Duodenal mucosa (tissue), 2 donors: ENCODE data around the gene F7.

Experiments used
- H3K27ac ChIP-seq: one replicate; pipeline ENCODE4 v1.7.0; 2013; ENCODE audit warnings: low read depth, low read length
- H3K27me3 ChIP-seq, 2 donors: one replicate each; pipeline ENCODE4 v1.7.0; 2013; ENCODE audit warnings: low read length in 2 of 2, control low read depth in 1 of 2; ENCODE audit not compliant: insufficient read depth in 2 of 2, control insufficient read depth in 1 of 2
- H3K36me3 ChIP-seq, 2 donors: one replicate each; pipeline ENCODE4 v1.7.0; 2013; ENCODE audit warnings: low read length in 2 of 2, control low read depth in 1 of 2; ENCODE audit not compliant: insufficient read depth in 2 of 2, control insufficient read depth in 1 of 2
- H3K4me1 ChIP-seq, 2 donors: one replicate each; pipeline ENCODE4 v1.7.0; 2013; ENCODE audit warnings: low read length in 2 of 2, control low read depth in 1 of 2; ENCODE audit not compliant: insufficient read depth in 2 of 2, control insufficient read depth in 1 of 2
- H3K4me3 ChIP-seq, 2 donors: one replicate each; pipeline ENCODE4 v1.7.0; 2013; ENCODE audit warnings: low read length in 2 of 2, low read depth in 1 of 2
- H3K9ac ChIP-seq, 2 donors: one replicate each; pipeline ENCODE4 v1.7.0; 2013; ENCODE audit warnings: low read length in 2 of 2, low read depth in 1 of 2
- H3K9me3 ChIP-seq, 2 donors: one replicate each; pipeline ENCODE4 v1.7.0; 2013; ENCODE audit warnings: low read length in 2 of 2, control low read depth in 1 of 2; ENCODE audit not compliant: control insufficient read depth in 1 of 2

The F7 gene

GRCh38 chr13:113062691-113063090 lies 42.9 kb upstream of the F7 start:
- H3K4me1 ChIP-seq: no peaks in the 10 kb centered on the region
- no peak overlapping the region for H3K27ac ChIP-seq
- peaks cover 0 to 5% of the 10 kb centered on the region in 2 donors for H3K36me3 ChIP-seq
- no peak overlapping the region for H3K4me3 ChIP-seq
- no peak overlapping the region for H3K9ac ChIP-seq
- no peaks in the 10 kb centered on the region for H3K27me3 ChIP-seq
- peaks cover 0 to 4% of the 10 kb centered on the region in 2 donors for H3K9me3 ChIP-seq

GRCh38 chr13:113063091-113063491 lies 42.5 kb upstream of the F7 start:
- Histone ChIP-seq H3K36me3 (peaks cover 0 to 5% of the 10 kb centered on the region in 2 donors), H3K27ac (no peak overlapping the region), H3K27me3 (no peaks in the 10 kb centered on the region), H3K4me3 (no peak overlapping the region), H3K9ac (no peak overlapping the region), H3K4me1 (no peaks in the 10 kb centered on the region), H3K9me3 (peaks cover 0 to 2% of the 10 kb centered on the region in 2 donors)

DNA sequence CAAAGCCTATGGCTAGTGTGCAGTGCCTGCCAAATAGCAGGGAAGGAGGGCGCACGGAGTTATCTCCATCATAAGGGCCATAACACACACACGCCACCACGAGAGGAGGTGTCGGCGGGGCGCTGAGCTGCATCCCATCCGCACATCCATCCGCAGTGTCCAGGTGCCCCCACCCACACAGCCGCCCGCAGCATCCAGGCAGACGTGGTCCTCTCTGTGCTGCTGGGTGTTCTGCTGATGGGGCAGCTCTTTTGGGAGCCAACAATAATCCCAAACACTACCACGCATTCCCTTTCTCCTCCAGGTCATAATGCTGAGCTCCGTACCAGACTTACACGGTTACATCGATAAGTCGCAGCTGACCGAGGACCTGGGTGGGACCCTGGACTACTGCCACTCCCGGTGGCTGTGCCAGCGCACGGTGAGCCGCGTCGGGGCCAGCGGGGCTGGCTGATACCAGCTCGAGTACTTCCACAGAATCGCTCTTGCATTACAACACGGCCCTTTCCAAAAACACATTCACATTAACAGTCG lies 41.5 kb upstream of the F7 start:
- peaks cover 0 to 5% of the 10 kb centered on the region in 2 donors for H3K36me3 ChIP-seq
- H3K27ac ChIP-seq: no peak overlapping the region
- H3K4me3 ChIP-seq: no peak overlapping the region
- no peaks in the 10 kb centered on the region for H3K9me3 ChIP-seq
- no peak overlapping the region for H3K9ac ChIP-seq
- H3K4me1 ChIP-seq: no peaks in the 10 kb centered on the region
- H3K27me3 ChIP-seq: no peaks in the 10 kb centered on the region

DNA sequence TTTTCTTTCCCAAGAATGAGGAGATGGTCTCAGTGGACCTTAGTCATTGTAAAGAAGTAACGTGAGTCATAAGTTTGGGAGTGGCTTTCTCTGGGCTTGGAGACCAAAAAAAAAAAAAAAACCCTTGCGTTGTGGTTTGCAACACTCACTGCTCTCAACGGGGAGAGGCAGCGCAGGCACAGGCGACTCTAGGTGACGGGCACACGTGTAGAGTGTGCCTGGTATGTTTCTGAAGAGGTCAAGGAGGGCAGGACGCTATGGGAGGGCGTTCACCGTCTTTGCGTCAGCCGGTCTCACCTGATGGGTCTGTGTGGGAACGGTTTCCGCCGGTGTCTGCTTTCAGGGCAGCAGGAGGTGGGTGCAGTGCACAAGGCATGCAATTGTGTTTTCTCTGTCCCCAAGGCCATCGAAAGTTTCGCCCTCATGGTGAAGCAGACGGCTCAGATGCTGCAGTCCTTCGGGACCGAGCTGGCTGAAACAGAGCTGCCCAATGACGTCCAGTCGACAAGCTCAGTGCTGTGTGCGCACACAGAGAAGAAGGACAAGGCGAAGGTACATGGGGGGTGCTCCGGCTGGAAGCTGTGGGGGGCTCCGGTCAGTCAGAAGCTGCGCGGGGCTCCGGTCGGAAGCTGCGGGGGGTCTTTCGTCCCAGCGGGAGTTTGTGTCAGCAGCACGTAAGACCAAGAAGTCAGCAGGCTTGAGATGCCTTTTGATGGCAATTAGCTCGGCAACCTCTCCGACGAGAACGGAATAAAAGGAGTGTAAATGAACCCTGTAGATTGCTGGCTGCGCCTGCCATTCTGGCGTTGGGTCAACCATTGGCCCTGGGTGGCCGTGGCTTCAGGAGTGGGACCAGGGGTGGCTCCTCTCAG lies 40.8 kb upstream of the F7 start:
- Histone ChIP-seq H3K27ac (no peak overlapping the region), H3K36me3 (peaks cover 0 to 5% of the 10 kb centered on the region in 2 donors), H3K27me3 (no peaks in the 10 kb centered on the region), H3K9ac (no peak overlapping the region), H3K4me3 (no peak overlapping the region), H3K9me3 (no peaks in the 10 kb centered on the region), H3K4me1 (no peaks in the 10 kb centered on the region)

DNA sequence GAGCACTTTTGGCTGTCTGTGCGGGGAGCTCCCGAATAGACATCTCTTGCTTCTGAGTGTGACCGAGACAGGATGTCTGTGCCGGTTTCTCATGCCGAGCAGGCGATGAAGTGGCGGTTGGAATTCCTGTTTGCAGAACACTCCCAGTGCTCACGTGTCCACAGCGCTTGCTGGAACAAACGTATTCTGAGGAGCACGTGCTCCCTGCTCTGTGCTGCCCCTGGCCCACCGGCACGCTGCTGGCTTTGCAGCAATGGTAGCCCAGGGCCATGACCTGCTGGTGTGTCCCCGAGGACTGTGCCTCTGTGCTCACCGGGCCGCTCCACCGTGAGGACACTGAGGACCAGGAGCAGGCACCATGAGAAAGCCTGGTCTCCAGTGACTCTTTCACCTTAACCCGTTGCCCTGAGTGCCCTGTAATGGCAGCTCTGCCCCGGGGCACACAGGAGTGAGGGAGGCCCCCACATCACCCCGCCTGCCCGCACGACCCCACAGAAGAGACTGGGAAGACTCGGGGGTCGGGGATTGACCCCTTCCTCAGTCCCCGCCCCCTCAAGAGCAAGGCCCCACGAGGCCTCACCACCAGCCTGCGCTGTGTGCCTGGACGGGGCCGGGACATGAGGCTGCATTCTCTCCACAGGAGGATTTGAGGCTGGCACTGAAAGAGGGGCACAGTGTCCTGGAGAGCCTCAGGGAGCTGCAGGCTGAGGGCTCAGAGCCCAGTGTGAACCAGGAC lies 40.0 kb upstream of the F7 start:
- Histone ChIP-seq H3K4me1 (no peaks in the 10 kb centered on the region), H3K27ac (no peak overlapping the region), H3K27me3 (no peaks in the 10 kb centered on the region), H3K9ac (no peak overlapping the region), H3K9me3 (no peaks in the 10 kb centered on the region), H3K36me3 (peaks cover 0 to 7% of the 10 kb centered on the region in 2 donors), H3K4me3 (no peak overlapping the region)

- Histone ChIP-seq H3K4me3 (no peak overlapping the region), H3K9ac (no peak overlapping the region), H3K27ac (no peak overlapping the region), H3K27me3 (no peaks in the 10 kb centered on the region), H3K9me3 (no peaks in the 10 kb centered on the region), H3K4me1 (no peaks in the 10 kb centered on the region), H3K36me3 (peaks cover 0 to 11% of the 10 kb centered on the region in 2 donors)
These were observed 39.5 kb upstream of the F7 start for GRCh38 chr13:113066142-113066455.

- Histone ChIP-seq H3K9me3 (no peaks in the 10 kb centered on the region), H3K27ac (no peak overlapping the region), H3K27me3 (no peaks in the 10 kb centered on the region), H3K36me3 (peaks cover 0 to 11% of the 10 kb centered on the region in 2 donors), H3K4me1 (no peaks in the 10 kb centered on the region), H3K9ac (no peak overlapping the region), H3K4me3 (no peak overlapping the region)
These were observed 38.8 kb upstream of the F7 start for GRCh38 chr13:113066746-113067145.

DNA sequence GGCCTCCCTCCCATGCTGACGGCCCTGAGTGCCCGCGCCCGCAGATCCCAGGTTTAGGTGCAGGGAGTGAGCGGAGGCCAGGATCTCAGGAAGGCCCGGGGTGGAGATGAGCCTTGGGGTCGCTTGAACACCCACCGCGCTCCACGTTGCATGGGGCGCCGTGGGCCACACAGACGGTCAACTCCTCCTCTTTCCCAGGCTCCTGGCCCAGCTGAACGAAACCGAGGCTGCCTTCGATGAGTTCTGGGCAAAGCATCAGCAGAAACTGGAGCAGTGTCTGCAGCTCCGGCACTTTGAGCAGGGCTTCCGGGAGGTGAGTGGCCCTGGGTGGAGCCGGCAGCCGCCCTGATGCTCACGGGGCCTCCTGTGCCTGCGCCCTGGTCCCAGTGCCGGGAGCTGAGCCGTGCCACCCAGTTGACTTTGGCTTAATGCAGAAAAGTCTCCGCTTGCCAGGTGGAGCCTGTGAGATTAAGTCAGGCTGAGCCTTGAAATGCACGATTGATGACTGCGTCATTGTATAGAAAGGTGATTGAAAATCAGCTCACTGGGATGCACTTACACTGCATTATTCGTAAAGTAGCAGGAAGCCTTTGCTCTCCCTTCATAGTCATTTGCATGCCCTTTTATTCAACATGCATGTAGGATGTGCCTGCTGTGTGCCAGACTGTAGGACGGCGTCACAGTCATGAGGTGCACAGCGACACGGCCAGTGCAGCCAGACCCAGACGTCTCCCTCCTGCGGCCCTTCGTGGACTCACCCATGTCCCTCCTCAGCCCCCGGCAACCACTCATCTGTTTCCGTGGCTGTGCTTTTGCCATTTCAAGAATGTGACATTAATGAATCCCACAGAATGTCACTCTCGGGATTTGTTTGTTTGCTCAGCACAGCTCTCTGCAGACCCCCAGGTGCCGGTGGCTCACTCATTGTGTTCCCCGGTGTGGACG lies 35.5 kb upstream of the F7 start:
- Histone ChIP-seq H3K4me1 (no peaks in the 10 kb centered on the region), H3K36me3 (peaks cover 0 to 6% of the 10 kb centered on the region in 2 donors), H3K4me3 (no peak overlapping the region), H3K9me3 (no peaks in the 10 kb centered on the region), H3K27me3 (no peaks in the 10 kb centered on the region), H3K9ac (no peak overlapping the region), H3K27ac (no peak overlapping the region)

- no peaks in the 10 kb centered on the region for H3K4me1 ChIP-seq
- H3K27ac ChIP-seq: no peak overlapping the region
- no peaks in the 10 kb centered on the region for H3K9me3 ChIP-seq
- H3K27me3 ChIP-seq: no peaks in the 10 kb centered on the region
- H3K36me3 ChIP-seq: peaks cover 0 to 10% of the 10 kb centered on the region in 2 donors
- H3K9ac ChIP-seq: no peak overlapping the region
- H3K4me3 ChIP-seq: no peak overlapping the region
These were observed 34.7 kb upstream of the F7 start for GRCh38 chr13:113070855-113071254.
